Measurements from ENCODE around the gene XPO1.

The XPO1 gene

DNA sequence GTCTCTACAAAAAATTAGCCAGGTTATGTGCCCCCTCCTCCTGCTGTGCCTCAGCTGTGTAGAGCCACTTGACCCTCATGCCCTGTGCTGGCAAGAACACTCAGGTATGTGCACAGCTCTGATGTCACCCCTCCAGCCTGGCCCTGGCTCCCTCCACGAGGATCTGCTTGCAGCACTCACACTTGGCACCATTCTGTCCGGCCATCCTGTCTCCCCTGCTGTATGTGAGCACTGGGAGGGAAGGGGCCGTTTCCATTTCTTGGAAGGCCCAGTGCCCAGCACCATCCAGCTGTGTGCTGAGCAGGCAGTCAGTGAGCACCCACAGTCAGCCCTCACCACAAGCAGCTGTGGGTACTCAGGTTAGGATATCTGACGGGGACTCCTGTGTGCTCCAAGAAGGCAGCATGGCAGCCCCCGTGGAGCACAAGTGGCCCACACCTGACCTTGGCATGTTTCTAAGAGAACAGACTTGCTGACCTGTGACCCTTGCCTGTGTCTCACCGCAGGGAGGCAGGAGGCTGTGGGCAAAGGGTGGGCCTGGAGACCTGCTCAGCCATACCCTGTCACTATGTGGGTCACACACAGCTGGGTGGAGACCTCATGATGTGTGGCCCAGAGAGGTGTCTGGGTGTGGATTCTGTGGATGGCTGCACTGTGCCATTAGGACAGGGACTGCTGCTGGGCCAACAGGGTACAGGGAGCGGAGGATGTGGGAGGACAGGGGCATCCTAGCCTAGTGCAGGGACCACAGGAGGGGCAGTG, 98.7 kb downstream of the XPO1 start:
- H3K4me2 ChIP-seq (ENCODE audit: insufficient read depth, low read length, poor library complexity, severe bottlenecking) = no peak overlapping the region
- no peak overlapping the region for H3K4me3 ChIP-seq (ENCODE audit: low read length in 2 of 2)
- no peak overlapping the region for H2BK120ac ChIP-seq (ENCODE audit: low read depth, low read length)
- H4K8ac ChIP-seq (ENCODE audit: low read depth, low read length) = no peak overlapping the region
- H2BK5ac ChIP-seq (ENCODE audit: low read length) = peak overlapping the region; percentile 83
- no peak overlapping the region for H2BK15ac ChIP-seq (ENCODE audit: low read length)
- H3K4me1 ChIP-seq (ENCODE audit: control insufficient read depth in 2 of 2, insufficient read depth in 1 of 2, low read depth in 1 of 2, low read length in 2 of 2) = peaks cover 0 to 5% of the 10 kb centered on the region in 2 donors
- peak overlapping the region; percentile 58 for H3K23ac ChIP-seq (ENCODE audit: low read depth, low read length, poor library complexity)
- H3K14ac ChIP-seq (ENCODE audit: low read length) = no peak overlapping the region
- H3K27me3 ChIP-seq (ENCODE audit: control insufficient read depth in 3 of 3, insufficient read depth in 3 of 3, low read depth in 1 of 3, low read length in 3 of 3) = no peaks in the 10 kb centered on the region
- H3K9me3 ChIP-seq (replicated peaks in 1 of 2; ENCODE audit: control insufficient read depth in 2 of 2, insufficient read depth in 1 of 2, low read depth in 1 of 2, low read length in 2 of 2) = peaks cover 0 to 13% of the 10 kb centered on the region in 2 donors
- no peak overlapping the region for H2AFZ ChIP-seq (ENCODE audit: low read length)
- no peak overlapping the region for H3K27ac ChIP-seq (replicated peaks; ENCODE audit: low read length)
- no peak overlapping the region for H2BK12ac ChIP-seq (ENCODE audit: low read length)
- no peak overlapping the region for H4K91ac ChIP-seq (ENCODE audit: low read depth, low read length, poor library complexity)
- no peak for DNase-seq (ENCODE audit: low spot score)
- no peak overlapping the region for H3K4ac ChIP-seq (ENCODE audit: low read length)
- H2AK5ac ChIP-seq (ENCODE audit: low read depth, low read length) = no peak overlapping the region
- H3K18ac ChIP-seq (ENCODE audit: low read length) = peak overlapping the region; percentile 5
- peaks cover 10% of the 10 kb centered on the region for H3K79me1 ChIP-seq (ENCODE audit: low read depth, low read length)
- peaks cover 3 to 7% of the 10 kb centered on the region in 2 donors for H3K36me3 ChIP-seq (replicated peaks in 1 of 2; ENCODE audit: control insufficient read depth in 2 of 2, insufficient read depth in 2 of 2, low read length in 2 of 2)
- no peak overlapping the region for H3K9ac ChIP-seq (ENCODE audit: low read depth, low read length, poor library complexity)
- WGBS, 2 donors (ENCODE audit: extremely low coverage in 2 of 2, insufficient read length in 2 of 2, insufficient replicate concordance in 1 of 2) = no CpG with 5 or more reads among the region's 7 CpGs

DNA sequence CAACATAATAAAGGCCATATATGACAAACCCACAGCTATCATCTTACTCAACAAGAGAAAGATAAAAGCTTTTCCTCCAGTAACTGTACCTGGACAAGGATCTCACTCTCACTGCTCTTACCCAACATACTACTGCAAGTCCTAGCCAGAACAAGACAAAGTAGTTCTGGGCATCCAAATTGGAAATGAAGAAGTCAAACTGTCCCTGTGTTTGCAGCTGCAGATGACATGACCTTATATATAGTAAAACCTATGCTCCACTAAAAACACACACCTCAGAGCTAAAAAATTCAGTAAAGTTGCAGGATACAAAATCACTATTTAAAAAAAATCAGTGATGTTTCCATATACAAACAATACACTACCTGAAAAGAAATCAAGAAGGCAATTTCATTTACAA, 99.5 kb downstream of the XPO1 start:
- Histone ChIP-seq H2AFZ (ENCODE audit: low read length) (no peak overlapping the region), H3K18ac (ENCODE audit: low read length) (no peak overlapping the region), H2BK15ac (ENCODE audit: low read length) (no peak overlapping the region), H3K27me3 (ENCODE audit: control insufficient read depth in 3 of 3, insufficient read depth in 3 of 3, low read depth in 1 of 3, low read length in 3 of 3) (no peaks in the 10 kb centered on the region), H3K4me3 (ENCODE audit: low read length in 2 of 2) (no peak overlapping the region), H3K23ac (ENCODE audit: low read depth, low read length, poor library complexity) (no peak overlapping the region), H4K91ac (ENCODE audit: low read depth, low read length, poor library complexity) (no peak overlapping the region), H2BK120ac (ENCODE audit: low read depth, low read length) (no peak overlapping the region), H3K4me2 (ENCODE audit: insufficient read depth, low read length, poor library complexity, severe bottlenecking) (no peak overlapping the region), H3K9ac (ENCODE audit: low read depth, low read length, poor library complexity) (no peak overlapping the region), H3K9me3 (replicated peaks in 1 of 2; ENCODE audit: control insufficient read depth in 2 of 2, insufficient read depth in 1 of 2, low read depth in 1 of 2, low read length in 2 of 2) (peaks cover 0 to 5% of the 10 kb centered on the region in 2 donors), H2BK12ac (ENCODE audit: low read length) (no peak overlapping the region), H3K4ac (ENCODE audit: low read length) (no peak overlapping the region), H3K79me1 (ENCODE audit: low read depth, low read length) (peaks cover 10% of the 10 kb centered on the region), H3K4me1 (ENCODE audit: control insufficient read depth in 2 of 2, insufficient read depth in 1 of 2, low read depth in 1 of 2, low read length in 2 of 2) (peaks cover 0 to 8% of the 10 kb centered on the region in 2 donors), H3K36me3 (replicated peaks in 1 of 2; ENCODE audit: control insufficient read depth in 2 of 2, insufficient read depth in 2 of 2, low read length in 2 of 2) (peaks cover 3% of the 10 kb centered on the region in 2 donors), H2AK5ac (ENCODE audit: low read depth, low read length) (no peak overlapping the region), H3K14ac (ENCODE audit: low read length) (no peak overlapping the region), H3K27ac (replicated peaks; ENCODE audit: low read length) (no peak overlapping the region), H4K8ac (ENCODE audit: low read depth, low read length) (no peak overlapping the region), H2BK5ac (ENCODE audit: low read length) (no peak overlapping the region)
- no peak for DNase-seq (ENCODE audit: low spot score)

DNA sequence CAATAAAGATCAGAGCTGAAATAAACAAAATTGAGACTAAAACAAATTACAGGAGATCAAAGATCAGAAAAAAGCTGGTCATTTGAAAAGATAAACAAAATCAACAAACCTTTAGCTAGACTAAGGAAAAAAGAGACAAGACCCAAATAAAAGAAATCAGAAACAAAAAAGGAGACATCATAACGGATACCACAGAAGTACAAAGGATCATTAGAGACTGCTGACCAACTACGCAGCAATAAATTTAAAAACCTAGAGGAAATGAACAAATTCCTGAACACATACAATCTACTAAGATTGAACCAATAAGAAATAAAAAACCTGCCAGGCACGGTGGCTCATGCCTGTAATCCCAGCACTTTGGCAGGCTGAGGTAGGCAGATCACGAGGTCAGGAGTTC, 101.0 kb downstream of the XPO1 start:
- no CpG with 5 or more reads among the region's 4 CpGs for WGBS, 2 donors (ENCODE audit: extremely low coverage in 2 of 2, insufficient read length in 2 of 2, insufficient replicate concordance in 1 of 2)
- DNase-seq (ENCODE audit: low spot score) = no peak
- H4K8ac ChIP-seq (ENCODE audit: low read depth, low read length) = no peak overlapping the region
- H3K4me3 ChIP-seq (ENCODE audit: low read length in 2 of 2) = no peak overlapping the region
- H3K14ac ChIP-seq (ENCODE audit: low read length) = no peak overlapping the region
- H2BK5ac ChIP-seq (ENCODE audit: low read length) = no peak overlapping the region
- H3K79me1 ChIP-seq (ENCODE audit: low read depth, low read length) = peaks cover 12% of the 10 kb centered on the region
- H2BK120ac ChIP-seq (ENCODE audit: low read depth, low read length) = no peak overlapping the region
- no peak overlapping the region for H3K23ac ChIP-seq (ENCODE audit: low read depth, low read length, poor library complexity)
- no peak overlapping the region for H2BK15ac ChIP-seq (ENCODE audit: low read length)
- H3K9ac ChIP-seq (ENCODE audit: low read depth, low read length, poor library complexity) = no peak overlapping the region
- peaks cover 0 to 3% of the 10 kb centered on the region in 2 donors for H3K36me3 ChIP-seq (replicated peaks in 1 of 2; ENCODE audit: control insufficient read depth in 2 of 2, insufficient read depth in 2 of 2, low read length in 2 of 2)
- peaks cover 0 to 10% of the 10 kb centered on the region in 2 donors for H3K4me1 ChIP-seq (ENCODE audit: control insufficient read depth in 2 of 2, insufficient read depth in 1 of 2, low read depth in 1 of 2, low read length in 2 of 2)
- H3K4ac ChIP-seq (ENCODE audit: low read length) = no peak overlapping the region
- no peak overlapping the region for H2AFZ ChIP-seq (ENCODE audit: low read length)
- no peak overlapping the region for H3K18ac ChIP-seq (ENCODE audit: low read length)
- no peak overlapping the region for H2BK12ac ChIP-seq (ENCODE audit: low read length)
- no peaks in the 10 kb centered on the region for H3K27me3 ChIP-seq (ENCODE audit: control insufficient read depth in 3 of 3, insufficient read depth in 3 of 3, low read depth in 1 of 3, low read length in 3 of 3)
- no peak overlapping the region for H3K4me2 ChIP-seq (ENCODE audit: insufficient read depth, low read length, poor library complexity, severe bottlenecking)
- no peak overlapping the region for H2AK5ac ChIP-seq (ENCODE audit: low read depth, low read length)
- H3K27ac ChIP-seq (replicated peaks; ENCODE audit: low read length) = no peak overlapping the region
- H4K91ac ChIP-seq (ENCODE audit: low read depth, low read length, poor library complexity) = no peak overlapping the region
- H3K9me3 ChIP-seq (replicated peaks in 1 of 2; ENCODE audit: control insufficient read depth in 2 of 2, insufficient read depth in 1 of 2, low read depth in 1 of 2, low read length in 2 of 2) = peaks cover 0 to 3% of the 10 kb centered on the region in 2 donors

DNA sequence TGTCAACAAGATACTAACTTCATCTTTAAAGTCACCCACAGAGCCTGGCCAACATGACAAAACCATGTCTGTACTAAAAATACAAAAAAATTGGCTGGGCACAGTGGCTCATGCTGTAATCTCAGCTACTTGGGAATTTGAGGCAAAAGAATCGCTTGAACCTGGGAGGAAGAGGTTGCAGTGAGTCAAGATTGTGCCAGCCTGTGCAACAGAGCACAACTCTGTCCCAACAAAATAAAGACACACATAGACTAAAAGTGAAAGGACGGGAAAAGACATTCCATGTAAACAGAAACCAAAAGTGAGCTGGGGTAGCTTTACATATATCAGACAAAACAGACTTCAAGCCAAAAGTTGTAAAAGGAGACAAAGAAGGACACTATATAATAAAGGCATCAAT, 102.1 kb downstream of the XPO1 start:
- no peak overlapping the region for H2AFZ ChIP-seq (ENCODE audit: low read length)
- no peak overlapping the region for H2BK12ac ChIP-seq (ENCODE audit: low read length)
- H3K4me1 ChIP-seq (ENCODE audit: control insufficient read depth in 2 of 2, insufficient read depth in 1 of 2, low read depth in 1 of 2, low read length in 2 of 2) = peaks cover 0 to 10% of the 10 kb centered on the region in 2 donors
- H3K23ac ChIP-seq (ENCODE audit: low read depth, low read length, poor library complexity) = no peak overlapping the region
- DNase-seq (ENCODE audit: low spot score) = no peak
- no peak overlapping the region for H3K27ac ChIP-seq (replicated peaks; ENCODE audit: low read length)
- H3K4me3 ChIP-seq (ENCODE audit: low read length in 2 of 2) = no peak overlapping the region
- H3K36me3 ChIP-seq (replicated peaks in 1 of 2; ENCODE audit: control insufficient read depth in 2 of 2, insufficient read depth in 2 of 2, low read length in 2 of 2) = peaks cover 0 to 3% of the 10 kb centered on the region in 2 donors
- H3K4me2 ChIP-seq (ENCODE audit: insufficient read depth, low read length, poor library complexity, severe bottlenecking) = no peak overlapping the region
- no peak overlapping the region for H2BK5ac ChIP-seq (ENCODE audit: low read length)
- no peaks in the 10 kb centered on the region for H3K27me3 ChIP-seq (ENCODE audit: control insufficient read depth in 3 of 3, insufficient read depth in 3 of 3, low read depth in 1 of 3, low read length in 3 of 3)
- no peak overlapping the region for H3K14ac ChIP-seq (ENCODE audit: low read length)
- H2BK120ac ChIP-seq (ENCODE audit: low read depth, low read length) = no peak overlapping the region
- H3K4ac ChIP-seq (ENCODE audit: low read length) = no peak overlapping the region
- H4K91ac ChIP-seq (ENCODE audit: low read depth, low read length, poor library complexity) = no peak overlapping the region
- H4K8ac ChIP-seq (ENCODE audit: low read depth, low read length) = no peak overlapping the region
- no CpG with 5 or more reads among the region's 2 CpGs for WGBS, 2 donors (ENCODE audit: extremely low coverage in 2 of 2, insufficient read length in 2 of 2, insufficient replicate concordance in 1 of 2)
- H3K79me1 ChIP-seq (ENCODE audit: low read depth, low read length) = peaks cover 15% of the 10 kb centered on the region
- H2BK15ac ChIP-seq (ENCODE audit: low read length) = no peak overlapping the region
- H3K18ac ChIP-seq (ENCODE audit: low read length) = no peak overlapping the region
- no peak overlapping the region for H2AK5ac ChIP-seq (ENCODE audit: low read depth, low read length)
- no peak overlapping the region for H3K9ac ChIP-seq (ENCODE audit: low read depth, low read length, poor library complexity)
- peaks cover 0 to 3% of the 10 kb centered on the region in 2 donors for H3K9me3 ChIP-seq (replicated peaks in 1 of 2; ENCODE audit: control insufficient read depth in 2 of 2, insufficient read depth in 1 of 2, low read depth in 1 of 2, low read length in 2 of 2)
